Measurements from ENCODE around the gene CYP1A2. TPM values are rescaled to one million over a fixed set of nuclear protein-coding genes. Genes with fewer than 3 reads are reported as not detected.
A peak's percentile ranks its signal among the peaks of the same experiment; 100 is the strongest.
"Not testable (repeated sequence)": the region's sequence is repeated elsewhere in the genome, so short reads cannot be mapped to it uniquely, and the experiment has no call there.

CYP1A2 gene
- total and polyA plus RNA-seq, 7 donors: 0.03 TPM; not detected in 6

DNA sequence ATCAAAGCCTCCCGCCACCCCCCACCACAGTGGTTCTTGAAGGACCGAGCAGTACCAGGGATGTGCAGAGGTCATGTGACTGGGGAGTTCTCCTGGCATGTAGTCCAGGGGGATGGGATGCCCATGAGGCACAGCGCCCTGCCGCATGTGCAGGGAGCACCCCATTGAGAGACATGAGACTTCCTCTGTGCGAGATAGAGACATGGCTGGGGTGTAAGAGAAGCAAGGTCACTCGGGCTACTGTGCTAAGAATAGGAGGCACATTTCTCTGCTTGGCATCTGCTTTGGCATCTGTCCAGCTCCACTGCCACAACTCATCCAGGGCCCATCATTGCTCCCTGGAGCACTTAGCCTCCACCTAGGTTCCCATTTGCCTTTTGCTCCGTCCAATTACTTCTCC is 20.9 kb upstream of the CYP1A2 start:
- 51 to 58% (median 54%) methylated on average over 7 of the region's 7 CpGs for WGBS, 3 donors
- peak in 1 of 2 donors; percentile 57 for DNase-seq
- intact Hi-C loops (cut with DNase I): no loop called here
- H3K9me3 ChIP-seq: no peaks in the 10 kb centered on the region
- ATAC-seq: peak; percentile 66 to 88 (median 80)
- no peak overlapping the region for H3K4me3 ChIP-seq
- TF ChIP-seq, protein P1, sequence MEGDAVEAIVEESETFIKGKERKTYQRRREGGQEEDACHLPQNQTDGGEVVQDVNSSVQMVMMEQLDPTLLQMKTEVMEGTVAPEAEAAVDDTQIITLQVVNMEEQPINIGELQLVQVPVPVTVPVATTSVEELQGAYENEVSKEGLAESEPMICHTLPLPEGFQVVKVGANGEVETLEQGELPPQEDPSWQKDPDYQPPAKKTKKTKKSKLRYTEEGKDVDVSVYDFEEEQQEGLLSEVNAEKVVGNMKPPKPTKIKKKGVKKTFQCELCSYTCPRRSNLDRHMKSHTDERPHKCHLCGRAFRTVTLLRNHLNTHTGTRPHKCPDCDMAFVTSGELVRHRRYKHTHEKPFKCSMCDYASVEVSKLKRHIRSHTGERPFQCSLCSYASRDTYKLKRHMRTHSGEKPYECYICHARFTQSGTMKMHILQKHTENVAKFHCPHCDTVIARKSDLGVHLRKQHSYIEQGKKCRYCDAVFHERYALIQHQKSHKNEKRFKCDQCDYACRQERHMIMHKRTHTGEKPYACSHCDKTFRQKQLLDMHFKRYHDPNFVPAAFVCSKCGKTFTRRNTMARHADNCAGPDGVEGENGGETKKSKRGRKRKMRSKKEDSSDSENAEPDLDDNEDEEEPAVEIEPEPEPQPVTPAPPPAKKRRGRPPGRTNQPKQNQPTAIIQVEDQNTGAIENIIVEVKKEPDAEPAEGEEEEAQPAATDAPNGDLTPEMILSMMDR (IDR thresholded peaks at IDR 0.05): no peak
- no peaks in the 10 kb centered on the region for H3K36me3 ChIP-seq (ENCODE audit: insufficient read depth in 1 of 2, low read depth in 1 of 2)
- H3K27ac ChIP-seq: no peak overlapping the region
- H3K4me1 ChIP-seq: peaks cover 17% of the 10 kb centered on the region
- no peaks in the 10 kb centered on the region for H3K27me3 ChIP-seq (ENCODE audit: insufficient read depth in 3 of 3, low read length in 2 of 3)

DNA sequence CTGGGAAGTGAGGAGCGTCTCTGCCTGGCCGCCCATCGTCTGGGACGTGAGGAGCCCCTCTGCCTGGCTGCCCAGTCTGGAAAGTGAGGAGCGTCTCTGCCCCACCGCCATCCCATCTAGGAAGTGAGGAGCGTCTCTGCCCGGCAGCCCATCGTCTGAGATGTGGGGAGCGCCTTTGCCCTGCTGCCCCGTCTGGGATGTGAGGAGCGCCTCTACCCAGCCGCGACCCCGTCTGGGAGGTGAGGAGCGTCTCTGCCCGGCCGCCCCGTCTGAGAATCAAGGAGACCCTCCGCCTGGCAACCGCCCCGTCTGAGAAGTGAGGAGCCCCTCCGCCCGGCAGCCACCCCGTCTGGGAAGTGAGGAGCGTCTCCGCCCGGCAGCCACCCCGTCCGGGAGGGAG is 19.9 kb upstream of the CYP1A2 start:
- H3K36me3 ChIP-seq (ENCODE audit: insufficient read depth in 1 of 2, low read depth in 1 of 2); H3K27me3 ChIP-seq (ENCODE audit: insufficient read depth in 3 of 3, low read length in 2 of 3); H3K4me3 ChIP-seq; ATAC-seq; H3K9me3 ChIP-seq; DNase-seq; intact Hi-C loops (cut with DNase I); H3K27ac ChIP-seq: not testable (repeated sequence)
- 69 to 88% (median 85%) methylated on average over 14 to 20 of the region's 30 CpGs for WGBS, 3 donors
- H3K4me1 ChIP-seq: peaks cover 17% of the 10 kb centered on the region

DNA sequence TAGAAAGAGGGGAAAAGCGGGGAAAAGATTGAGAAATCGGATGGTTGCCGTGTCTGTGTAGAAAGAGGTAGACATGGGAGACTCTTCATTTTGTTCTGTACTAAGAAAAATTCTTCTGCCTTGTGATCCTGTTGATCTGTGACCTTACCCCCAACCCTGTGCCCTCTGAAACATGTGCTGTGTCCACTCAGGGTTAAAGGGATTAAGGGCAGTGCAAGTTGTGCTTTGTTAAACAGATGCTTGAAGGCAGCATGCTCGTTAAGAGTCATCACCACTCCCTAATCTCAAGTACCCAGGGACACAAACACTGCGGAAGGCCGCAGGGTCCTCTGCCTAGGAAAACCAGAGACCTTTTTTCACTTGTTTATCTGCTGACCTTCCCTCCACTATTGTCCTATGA is 19.3 kb upstream of the CYP1A2 start:
- H3K4me3 ChIP-seq: not testable (repeated sequence)
- WGBS, 3 donors: 68 to 71% (median 69%) methylated on average over 5 to 6 of the region's 6 CpGs

DNA sequence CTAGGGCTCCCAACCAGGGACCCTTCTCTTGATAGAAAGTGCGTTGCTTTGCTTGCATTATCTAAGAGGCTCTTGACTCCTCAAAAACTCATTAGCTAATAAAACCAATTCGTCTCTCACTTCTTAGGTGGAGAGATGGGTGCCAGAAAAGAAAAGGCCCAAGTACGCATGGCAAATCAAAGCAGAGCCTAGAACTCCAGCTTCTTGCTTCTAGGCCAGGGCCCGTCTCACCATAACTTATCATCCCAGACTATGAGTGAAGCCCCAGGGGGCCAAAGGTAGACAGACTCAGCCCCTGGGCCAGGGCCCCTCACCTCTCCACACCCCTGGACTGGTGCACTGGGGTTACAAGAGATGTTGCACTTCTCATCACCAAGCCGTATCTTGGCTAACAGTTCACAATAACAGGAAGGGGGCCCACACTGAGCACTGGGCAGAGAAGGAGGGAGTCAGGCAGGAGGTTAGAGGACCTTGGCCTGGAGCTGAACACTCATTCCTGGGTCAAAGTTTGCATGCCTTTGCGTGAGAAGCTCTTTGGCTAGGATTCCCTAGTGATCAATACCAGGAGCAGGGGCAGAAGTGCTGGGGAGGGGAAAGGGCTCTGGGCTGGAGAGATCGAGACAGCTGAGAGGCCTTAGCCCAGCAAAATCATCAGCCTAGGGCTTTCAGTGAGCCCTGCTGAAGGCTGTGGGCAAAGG is 17.9 kb upstream of the CYP1A2 start:
- WGBS, 3 donors: 81 to 86% (median 81%) methylated on average over 7 of the region's 7 CpGs
- Histone ChIP-seq H3K9me3 (no peaks in the 10 kb centered on the region), H3K36me3 (ENCODE audit: insufficient read depth in 1 of 2, low read depth in 1 of 2) (no peaks in the 10 kb centered on the region), H3K27me3 (ENCODE audit: insufficient read depth in 3 of 3, low read length in 2 of 3) (no peaks in the 10 kb centered on the region), H3K4me1 (peaks cover 17% of the 10 kb centered on the region), H3K4me3 (no peak overlapping the region), H3K27ac (no peak overlapping the region)
- intact Hi-C loops (cut with DNase I): no loop called here
- TF ChIP-seq, protein P1 (IDR thresholded peaks at IDR 0.05): no peak
- ATAC-seq: no peak
- no peak for DNase-seq

More for the DNA sequence above, 19.3 kb upstream of the CYP1A2 start:
- H3K27ac ChIP-seq; intact Hi-C loops (cut with DNase I); H3K9me3 ChIP-seq; H3K27me3 ChIP-seq (ENCODE audit: insufficient read depth in 3 of 3, low read length in 2 of 3); H3K36me3 ChIP-seq (ENCODE audit: insufficient read depth in 1 of 2, low read depth in 1 of 2); ATAC-seq; DNase-seq: not testable (repeated sequence)
- H3K4me1 ChIP-seq: peaks cover 17% of the 10 kb centered on the region

DNA sequence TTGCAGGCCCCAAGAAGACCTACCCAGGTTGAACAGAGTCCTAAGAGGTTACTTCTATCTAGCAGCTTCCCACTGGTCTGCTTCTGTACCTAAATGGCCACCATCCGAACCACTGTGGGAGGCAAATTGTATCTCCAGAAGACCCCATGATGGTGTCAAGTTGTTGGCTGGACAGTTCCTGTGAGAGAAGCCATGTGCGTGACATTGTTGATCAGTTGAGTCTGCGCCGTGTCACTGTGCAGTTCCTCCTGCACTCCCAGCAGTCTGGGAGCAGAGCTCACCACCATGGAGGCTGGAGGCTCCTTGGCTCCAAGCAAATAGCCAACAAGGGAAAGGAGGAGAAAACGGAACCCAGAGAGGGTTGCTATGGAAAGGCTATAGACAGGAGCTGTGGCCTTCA is 15.8 kb upstream of the CYP1A2 start:
- H3K27me3 ChIP-seq (ENCODE audit: insufficient read depth in 3 of 3, low read length in 2 of 3): no peaks in the 10 kb centered on the region
- DNase-seq (no peak), ATAC-seq (no peak)
- H3K36me3 ChIP-seq (ENCODE audit: insufficient read depth in 1 of 2, low read depth in 1 of 2): no peaks in the 10 kb centered on the region
- WGBS, 3 donors: 73 to 77% (median 75%) methylated on average over 5 of the region's 5 CpGs
- TF ChIP-seq, protein P1 (IDR thresholded peaks at IDR 0.05): no peak
- H3K9me3 ChIP-seq: no peaks in the 10 kb centered on the region
- no peak overlapping the region for H3K27ac ChIP-seq
- peaks cover under 1% of the 10 kb centered on the region for H3K4me1 ChIP-seq
- intact Hi-C loops (cut with DNase I): no loop called here
- no peak overlapping the region for H3K4me3 ChIP-seq

DNA sequence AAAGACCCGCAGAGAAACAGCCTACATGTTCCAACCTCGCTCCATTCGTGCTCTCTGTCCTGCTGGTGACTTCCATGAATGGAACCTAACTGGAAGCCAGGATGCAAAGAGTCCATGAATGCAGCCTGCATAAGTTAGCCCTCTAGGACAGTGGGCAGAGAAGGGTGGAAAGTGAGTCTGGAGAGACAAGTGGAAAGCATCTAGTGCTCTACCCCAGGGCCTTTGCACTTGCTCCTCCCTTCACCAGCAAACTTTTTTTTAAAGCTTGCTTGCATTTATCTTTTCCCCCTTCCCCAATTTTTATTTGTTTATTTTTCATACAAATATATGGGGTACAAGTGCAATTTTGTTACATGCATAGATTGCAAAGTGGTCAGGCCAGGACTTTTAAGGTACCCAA is 15.4 kb upstream of the CYP1A2 start:
- intact Hi-C loops (cut with DNase I): no loop called here
- Histone ChIP-seq H3K27me3 (ENCODE audit: insufficient read depth in 3 of 3, low read length in 2 of 3) (no peaks in the 10 kb centered on the region), H3K4me3 (no peak overlapping the region), H3K9me3 (no peaks in the 10 kb centered on the region), H3K36me3 (ENCODE audit: insufficient read depth in 1 of 2, low read depth in 1 of 2) (no peaks in the 10 kb centered on the region), H3K27ac (no peak overlapping the region), H3K4me1 (no peaks in the 10 kb centered on the region)
- TF ChIP-seq, protein P1 (IDR thresholded peaks at IDR 0.05): no peak
- WGBS, 3 donors: 87 to 93% (median 90%) methylated on average over 3 of the region's 3 CpGs
- ATAC-seq (no peak), DNase-seq (no peak)
